Ishikawa (cell line): ENCODE measurements around the gene SGCG.

Experiments
- CEBPB ChIP-seq: IDR thresholded peaks from 2 replicates; pipeline ENCODE4 v1.6.1; 2012
- CREB1 ChIP-seq: IDR thresholded peaks from 2 replicates; pipeline ENCODE4 v1.6.1; 2012; ENCODE audit warnings: low read depth
- EGR1 ChIP-seq: IDR thresholded peaks from 2 replicates; pipeline ENCODE4 v1.6.1; 2012
- EP300 ChIP-seq: IDR thresholded peaks from 2 replicates; pipeline ENCODE4 v1.6.1; 2012; ENCODE audit warnings: borderline replicate concordance
- FOXM1 ChIP-seq: IDR thresholded peaks from 2 replicates; pipeline ENCODE4 v1.6.1; 2012; ENCODE audit warnings: low read depth, borderline replicate concordance
- MAX ChIP-seq: IDR thresholded peaks from 2 replicates; pipeline ENCODE4 v1.6.1; 2012
- NFIC ChIP-seq: IDR thresholded peaks from 2 replicates; pipeline ENCODE4 v1.6.1; 2012
- RAD21 ChIP-seq: IDR thresholded peaks from 2 replicates; pipeline ENCODE4 v1.6.1; 2012; ENCODE audit warnings: low read depth
- TAF1 ChIP-seq: IDR thresholded peaks from 2 replicates; pipeline ENCODE4 v1.6.1; 2012; ENCODE audit warnings: low read depth, mild to moderate bottlenecking
- TCF12 ChIP-seq: IDR thresholded peaks from 2 replicates; pipeline ENCODE4 v1.6.1; 2012; ENCODE audit warnings: low read depth
- TEAD4 ChIP-seq: IDR thresholded peaks from 2 replicates; pipeline ENCODE4 v1.6.1; 2012
- YY1 ChIP-seq: IDR thresholded peaks from 2 replicates; pipeline ENCODE4 v1.6.1; 2012; ENCODE audit warnings: low read depth
- ZBTB7A ChIP-seq: IDR thresholded peaks from 2 replicates; pipeline ENCODE4 v1.6.1; 2012; ENCODE audit warnings: low read depth
- TF ChIP-seq, protein P1 (sequence below): IDR thresholded peaks from 2 replicates; pipeline ENCODE4 v1.6.1; 2012
- TF ChIP-seq, protein P2 (sequence below): IDR thresholded peaks from 2 replicates; pipeline ENCODE4 v1.6.1; 2012; ENCODE audit warnings: low read depth, mild to moderate bottlenecking

The SGCG gene

DNA sequence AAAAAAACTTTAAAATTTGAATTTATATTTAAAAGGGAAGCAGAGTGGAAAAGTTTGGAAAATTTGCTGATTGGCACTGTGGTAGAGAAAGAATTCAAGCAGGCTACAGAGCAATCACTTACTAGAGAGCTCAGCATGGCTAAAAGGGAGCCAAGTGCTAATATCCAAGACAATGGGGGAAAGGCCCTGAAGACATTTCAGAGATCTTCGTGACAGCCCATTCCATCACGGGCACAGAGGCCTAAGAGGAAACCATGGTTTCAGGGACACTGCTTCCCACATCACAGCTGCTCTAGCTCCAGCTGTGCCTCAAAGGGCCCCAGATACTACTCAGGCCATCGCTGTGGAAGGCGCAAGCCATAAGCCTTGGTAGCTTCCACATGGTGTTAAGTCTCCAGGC is 73.7 kb downstream of the SGCG start:
- no peak for TF ChIP-seq MAX
- TF ChIP-seq NFIC: no peak
- no peak for TF ChIP-seq ZBTB7A
- TF ChIP-seq CREB1: no peak
- TF ChIP-seq TAF1: no peak
- TF ChIP-seq FOXM1: no peak
- no peak for TF ChIP-seq TCF12
- TF ChIP-seq CEBPB: no peak
- TF ChIP-seq, protein P1, sequence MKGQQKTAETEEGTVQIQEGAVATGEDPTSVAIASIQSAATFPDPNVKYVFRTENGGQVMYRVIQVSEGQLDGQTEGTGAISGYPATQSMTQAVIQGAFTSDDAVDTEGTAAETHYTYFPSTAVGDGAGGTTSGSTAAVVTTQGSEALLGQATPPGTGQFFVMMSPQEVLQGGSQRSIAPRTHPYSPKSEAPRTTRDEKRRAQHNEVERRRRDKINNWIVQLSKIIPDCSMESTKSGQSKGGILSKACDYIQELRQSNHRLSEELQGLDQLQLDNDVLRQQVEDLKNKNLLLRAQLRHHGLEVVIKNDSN: no peak
- no peak for TF ChIP-seq TEAD4

GRCh38 chr13:23267571-23267970 is 86.8 kb downstream of the SGCG start:
- TF ChIP-seq, protein P2, sequence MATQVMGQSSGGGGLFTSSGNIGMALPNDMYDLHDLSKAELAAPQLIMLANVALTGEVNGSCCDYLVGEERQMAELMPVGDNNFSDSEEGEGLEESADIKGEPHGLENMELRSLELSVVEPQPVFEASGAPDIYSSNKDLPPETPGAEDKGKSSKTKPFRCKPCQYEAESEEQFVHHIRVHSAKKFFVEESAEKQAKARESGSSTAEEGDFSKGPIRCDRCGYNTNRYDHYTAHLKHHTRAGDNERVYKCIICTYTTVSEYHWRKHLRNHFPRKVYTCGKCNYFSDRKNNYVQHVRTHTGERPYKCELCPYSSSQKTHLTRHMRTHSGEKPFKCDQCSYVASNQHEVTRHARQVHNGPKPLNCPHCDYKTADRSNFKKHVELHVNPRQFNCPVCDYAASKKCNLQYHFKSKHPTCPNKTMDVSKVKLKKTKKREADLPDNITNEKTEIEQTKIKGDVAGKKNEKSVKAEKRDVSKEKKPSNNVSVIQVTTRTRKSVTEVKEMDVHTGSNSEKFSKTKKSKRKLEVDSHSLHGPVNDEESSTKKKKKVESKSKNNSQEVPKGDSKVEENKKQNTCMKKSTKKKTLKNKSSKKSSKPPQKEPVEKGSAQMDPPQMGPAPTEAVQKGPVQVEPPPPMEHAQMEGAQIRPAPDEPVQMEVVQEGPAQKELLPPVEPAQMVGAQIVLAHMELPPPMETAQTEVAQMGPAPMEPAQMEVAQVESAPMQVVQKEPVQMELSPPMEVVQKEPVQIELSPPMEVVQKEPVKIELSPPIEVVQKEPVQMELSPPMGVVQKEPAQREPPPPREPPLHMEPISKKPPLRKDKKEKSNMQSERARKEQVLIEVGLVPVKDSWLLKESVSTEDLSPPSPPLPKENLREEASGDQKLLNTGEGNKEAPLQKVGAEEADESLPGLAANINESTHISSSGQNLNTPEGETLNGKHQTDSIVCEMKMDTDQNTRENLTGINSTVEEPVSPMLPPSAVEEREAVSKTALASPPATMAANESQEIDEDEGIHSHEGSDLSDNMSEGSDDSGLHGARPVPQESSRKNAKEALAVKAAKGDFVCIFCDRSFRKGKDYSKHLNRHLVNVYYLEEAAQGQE: no peak
- no peak for TF ChIP-seq TAF1
- no peak for TF ChIP-seq MAX
- TF ChIP-seq NFIC: no peak

DNA sequence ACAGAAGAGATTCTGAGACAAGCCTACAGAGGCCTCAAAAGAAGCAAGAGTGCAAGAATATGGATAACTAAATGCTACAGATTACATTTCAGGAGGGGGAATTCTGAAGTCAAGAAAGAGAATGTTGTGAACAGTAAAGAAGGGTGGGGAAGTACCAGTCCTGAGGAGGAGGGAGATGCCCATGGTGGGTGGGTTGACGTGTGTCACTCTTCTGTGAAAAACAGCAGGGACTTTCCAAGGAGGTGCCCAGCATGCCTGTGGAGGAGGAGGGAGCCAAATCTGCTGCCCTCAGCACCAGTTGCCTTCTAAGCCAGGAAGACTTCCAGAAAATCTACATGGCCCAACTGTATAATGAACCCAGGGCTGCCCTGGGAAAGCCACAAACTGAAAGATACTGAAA is 87.7 kb downstream of the SGCG start:
- no peak for TF ChIP-seq CEBPB
- no peak for TF ChIP-seq TEAD4
- no peak for TF ChIP-seq ZBTB7A

- TF ChIP-seq NFIC: no peak
- no peak for TF ChIP-seq TAF1
- no peak for TF ChIP-seq EGR1
- TF ChIP-seq FOXM1: no peak
- TF ChIP-seq RAD21: no peak
- TF ChIP-seq CREB1: no peak
- no peak for TF ChIP-seq ZBTB7A
- TF ChIP-seq TCF12: no peak
- TF ChIP-seq, protein P1: no peak
- TF ChIP-seq YY1: no peak
- TF ChIP-seq MAX: no peak
- no peak for TF ChIP-seq CEBPB
- no peak for TF ChIP-seq TEAD4
- TF ChIP-seq, protein P2: no peak
Measured at GRCh38 chr13:23271331-23271730, 90.6 kb downstream of the SGCG start.

GRCh38 chr13:23273498-23273897 is 92.7 kb downstream of the SGCG start:
- TF ChIP-seq RAD21: no peak
- no peak for TF ChIP-seq NFIC
- TF ChIP-seq FOXM1: no peak
- TF ChIP-seq EGR1: no peak
- TF ChIP-seq, protein P2: no peak
- no peak for TF ChIP-seq CEBPB
- TF ChIP-seq TEAD4: no peak
- no peak for TF ChIP-seq MAX

- TF ChIP-seq CREB1 (no peak), EP300 (no peak), FOXM1 (no peak), CEBPB (no peak), TEAD4 (no peak)
Measured at GRCh38 chr13:23279321-23279720, 98.5 kb downstream of the SGCG start.
